Measurements from ENCODE around the gene SYCP2.

The SYCP2 gene

DNA sequence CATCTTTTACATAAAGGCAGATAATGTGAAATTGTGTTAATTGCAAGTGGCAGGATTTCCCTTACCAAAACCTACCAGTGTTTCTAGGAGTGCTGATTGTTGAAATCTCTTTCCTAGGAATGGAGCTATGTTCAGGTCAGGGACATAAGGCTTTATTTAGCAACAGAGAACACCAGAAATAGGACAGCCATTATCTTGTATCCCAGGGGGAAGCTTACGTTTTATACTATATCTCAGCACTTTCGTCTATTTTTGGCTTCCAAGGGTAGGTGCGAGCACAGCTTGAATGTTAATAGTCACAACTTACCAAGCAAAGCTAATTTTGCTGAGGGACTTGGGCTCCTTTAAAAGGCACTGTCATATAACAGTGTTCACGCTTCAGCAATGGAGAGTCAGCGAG is 94.0 kb downstream of the SYCP2 start:
- no peak for DNase-seq (ENCODE audit: insufficient read length, low spot score)
- FAIRE-seq, result no peak

DNA sequence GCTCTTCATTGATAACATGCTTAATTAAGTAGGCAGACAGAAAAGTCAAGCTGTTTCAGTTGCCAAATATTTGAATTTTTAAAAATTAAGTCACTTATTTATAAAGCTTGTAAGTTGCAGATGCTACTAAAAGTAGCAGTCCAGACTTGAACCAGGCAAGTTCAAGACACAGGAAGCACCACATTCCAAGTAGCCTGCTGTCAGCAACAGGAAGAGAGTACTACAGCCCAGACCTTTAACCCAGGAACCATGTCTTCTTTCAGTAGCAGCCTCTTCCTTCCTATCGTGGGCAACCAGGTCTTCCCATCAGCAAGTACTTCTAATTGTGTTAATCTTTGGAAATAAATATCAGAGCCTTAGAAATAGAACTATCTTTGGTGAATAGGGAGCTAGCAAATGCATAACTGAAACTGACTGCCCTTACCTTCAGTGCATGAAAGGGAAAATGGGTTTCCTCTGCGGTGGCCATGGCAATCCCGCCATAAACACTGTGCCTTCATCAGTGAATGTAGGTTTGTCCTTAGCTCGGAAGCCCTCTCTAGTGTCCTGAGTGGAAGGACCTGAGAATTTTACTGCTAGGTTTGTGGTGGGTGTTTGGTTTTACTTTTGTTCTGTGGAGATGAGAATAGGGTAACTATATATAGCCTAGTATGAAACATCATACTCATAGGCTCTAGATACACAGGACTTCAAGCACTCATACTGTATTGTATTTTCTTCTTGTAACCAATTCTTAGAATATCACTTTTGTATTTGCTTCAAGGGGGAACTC is 95.6 kb downstream of the SYCP2 start:
- no peak for FAIRE-seq
- no peak for DNase-seq (ENCODE audit: insufficient read length, low spot score)

DNA sequence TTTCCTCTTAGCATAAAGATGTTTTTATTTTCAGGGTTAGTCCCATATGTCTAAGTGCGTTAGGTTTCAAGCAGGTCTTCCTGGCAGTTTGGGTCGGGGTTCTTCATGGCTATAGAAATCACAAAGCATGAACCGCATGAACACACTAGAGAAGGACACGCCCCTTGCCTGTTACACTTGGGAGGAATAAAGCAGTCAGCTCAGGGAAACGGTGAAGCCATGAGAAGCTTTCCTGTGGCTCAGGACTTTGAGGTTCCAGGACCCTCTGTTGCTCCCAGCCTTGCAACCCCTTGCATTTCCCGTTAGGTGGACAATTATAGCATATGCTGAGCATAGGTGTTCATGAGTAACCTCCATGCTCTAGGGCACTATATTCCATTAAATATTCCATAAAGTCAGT is 96.7 kb downstream of the SYCP2 start:
- FAIRE-seq (no peak), DNase-seq (ENCODE audit: insufficient read length, low spot score) (no peak)

DNA sequence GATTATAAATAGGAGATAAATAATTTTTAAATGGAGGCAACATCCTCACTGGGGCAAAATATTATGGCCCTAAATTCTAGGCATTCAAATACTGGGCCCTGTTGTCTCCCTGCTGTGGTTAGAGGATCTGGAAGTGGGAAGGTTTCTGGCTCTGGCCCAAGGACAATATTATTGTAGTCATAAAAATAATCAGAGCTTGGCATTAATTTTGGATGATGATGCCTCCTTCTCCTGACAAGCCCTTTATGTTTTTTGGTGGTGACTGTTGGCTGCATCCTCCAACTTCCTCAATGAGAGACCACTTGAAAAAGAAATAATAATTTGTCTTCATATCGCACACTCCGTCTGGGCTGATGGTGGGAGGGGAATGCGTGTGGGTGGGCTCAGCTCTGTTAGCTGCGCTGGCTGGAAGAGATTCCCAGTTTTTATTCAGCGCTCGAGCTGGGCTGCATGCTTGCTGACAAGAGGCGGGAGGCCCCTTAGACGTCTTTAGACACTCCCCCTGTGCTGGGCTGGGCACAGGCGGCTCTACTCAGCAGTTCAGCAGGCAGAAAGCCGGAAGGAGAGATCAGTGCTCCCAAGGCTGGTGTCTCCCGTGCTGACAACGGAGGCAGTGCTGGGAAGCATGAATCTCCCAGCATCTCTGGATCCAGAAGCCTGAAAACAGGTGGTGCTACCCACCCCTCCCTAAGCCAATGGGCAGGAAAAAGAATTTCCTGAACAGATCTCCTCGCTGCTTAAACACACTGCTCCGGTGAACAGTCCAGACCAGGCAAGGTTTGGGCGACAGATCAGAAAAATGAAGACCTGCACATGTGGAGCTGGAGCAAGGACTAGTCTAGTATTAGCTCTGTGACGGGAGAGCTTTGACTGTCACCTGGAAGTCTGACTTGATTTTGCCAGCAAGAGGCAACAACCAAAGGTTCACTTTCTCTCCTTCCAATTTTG is 97.7 kb downstream of the SYCP2 start:
- FAIRE-seq, result no peak

DNA sequence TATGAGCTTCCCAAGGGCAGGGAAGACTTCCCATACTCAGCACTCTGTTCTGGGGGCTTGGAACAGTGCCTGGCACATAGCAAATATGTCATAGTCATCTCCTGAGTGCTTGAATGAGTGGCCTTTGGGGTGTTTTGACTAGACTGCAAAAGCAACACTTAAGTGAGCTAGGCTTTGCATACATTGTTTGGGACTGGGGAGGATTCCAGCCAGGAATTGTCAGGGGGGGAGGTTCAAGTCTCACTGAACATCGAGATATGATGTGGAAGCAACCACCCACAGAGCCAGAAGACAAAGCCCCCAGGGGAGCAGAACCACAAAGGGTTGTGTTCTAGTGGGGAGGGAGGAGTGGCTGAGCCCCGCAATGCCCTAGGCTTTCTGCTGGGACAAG is 98.4 kb downstream of the SYCP2 start:
- no peak for DNase-seq (ENCODE audit: insufficient read length, low spot score)
- FAIRE-seq, result no peak

More for the DNA sequence above, 97.7 kb downstream of the SYCP2 start:
- no peak for DNase-seq (ENCODE audit: insufficient read length, low spot score)

DNA sequence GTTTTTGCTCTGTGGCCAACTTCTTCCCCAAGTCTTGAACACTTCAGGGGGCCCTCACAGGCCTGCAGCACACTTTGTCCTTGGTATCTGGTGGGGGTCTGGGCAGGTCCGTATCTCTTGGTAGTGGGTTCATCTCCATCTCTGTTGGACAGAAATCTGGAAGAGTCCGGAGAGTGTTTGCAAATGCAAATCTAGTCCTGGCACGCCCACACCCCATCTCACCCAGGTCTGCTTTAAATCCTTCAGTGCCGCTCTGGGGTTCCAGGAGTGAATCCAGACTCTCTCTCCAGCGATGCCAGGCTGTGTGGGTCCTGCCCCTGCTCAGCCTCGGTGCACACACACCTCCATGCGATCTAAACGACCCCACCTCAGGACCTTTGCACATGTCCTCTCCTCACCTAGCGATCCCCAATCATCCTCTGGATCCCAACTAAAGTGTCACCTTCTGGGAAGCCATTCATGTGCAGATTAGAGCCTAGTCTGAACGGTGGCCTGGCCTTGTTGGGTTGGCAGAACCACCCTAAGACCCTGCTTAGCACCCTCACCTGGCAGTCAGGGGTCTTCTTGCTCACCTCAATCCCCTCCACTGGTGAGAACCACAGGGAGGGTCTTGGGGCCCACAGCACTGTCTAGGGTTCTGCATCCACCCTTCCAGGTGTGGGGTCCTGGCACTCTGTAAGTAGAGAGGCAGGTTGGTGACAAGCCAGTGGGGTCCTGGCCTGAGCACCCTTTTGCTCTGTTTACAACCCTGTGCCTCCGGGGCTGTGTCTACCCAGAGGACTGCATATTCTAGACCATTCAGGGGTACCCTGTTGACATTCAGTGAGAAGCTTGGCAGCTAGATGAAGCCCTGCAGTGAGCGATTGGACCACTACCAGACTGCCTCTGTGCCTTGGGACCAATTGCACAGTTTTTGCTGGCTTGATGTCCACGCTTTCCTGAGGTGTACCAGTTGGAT is 100.8 kb downstream of the SYCP2 start:
- no peak for FAIRE-seq
- DNase-seq (ENCODE audit: insufficient read length, low spot score), result no peak

DNA sequence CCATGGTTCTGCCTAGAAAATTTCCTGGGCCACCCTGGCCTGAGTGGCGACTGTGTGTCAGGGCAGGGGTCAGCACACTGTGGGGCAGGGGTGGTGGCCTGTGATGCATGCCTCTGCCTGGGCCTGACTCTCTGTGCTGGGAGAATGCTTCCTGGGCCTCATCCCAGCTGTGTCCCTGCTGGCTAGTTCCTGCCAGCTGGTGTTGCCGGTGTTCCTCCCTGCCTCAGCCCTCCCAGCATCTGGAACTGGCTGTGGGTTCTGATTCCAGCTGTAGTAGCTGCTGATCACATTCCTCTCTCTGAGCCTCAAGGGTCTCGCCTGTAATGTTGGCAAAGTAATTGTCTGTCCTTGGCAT is 101.5 kb downstream of the SYCP2 start:
- no peak for FAIRE-seq
- DNase-seq (ENCODE audit: insufficient read length, low spot score), result no peak

DNA sequence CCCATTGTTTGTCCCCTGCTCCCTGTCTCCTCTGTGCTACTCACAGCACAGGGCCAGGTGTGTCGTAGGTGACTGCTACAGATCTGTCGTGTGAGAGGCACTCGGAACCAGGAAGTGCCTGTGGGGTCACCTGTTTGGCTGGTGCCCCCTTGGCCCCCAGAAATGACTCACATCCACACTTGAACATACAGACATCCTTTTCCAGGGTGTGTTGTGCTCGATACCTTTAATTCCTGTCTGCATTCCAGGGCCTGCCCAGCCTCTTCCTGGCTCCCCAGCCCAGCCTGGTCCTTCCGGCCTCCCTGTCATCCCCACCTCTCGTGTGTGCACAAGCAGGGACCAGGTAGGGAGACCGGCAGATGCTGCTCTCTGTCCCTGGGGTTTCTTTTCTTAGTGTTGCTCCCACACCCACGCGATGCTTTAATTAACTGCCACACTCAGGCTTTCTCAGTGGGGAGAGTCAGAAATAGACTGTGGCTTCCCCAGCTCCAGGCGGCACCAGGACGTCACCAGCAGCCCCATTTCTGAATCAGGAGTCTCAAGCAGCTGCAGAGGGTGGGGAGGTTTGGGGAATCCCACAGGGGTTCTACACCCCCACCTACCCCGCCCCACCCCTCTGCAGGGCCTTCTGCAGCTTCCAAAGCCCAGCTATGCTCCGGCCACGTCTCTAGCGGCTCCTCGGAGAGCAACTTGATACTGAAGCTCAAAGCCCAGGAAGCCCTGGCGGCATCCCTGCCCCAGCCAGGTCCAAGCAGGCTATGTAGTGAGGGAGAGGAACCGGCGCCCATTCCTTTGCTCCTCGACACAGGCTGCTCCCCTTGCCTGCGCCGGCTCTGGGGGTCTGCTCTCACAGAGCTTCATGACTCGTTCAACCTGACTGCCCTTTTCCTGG is 102.2 kb downstream of the SYCP2 start:
- FAIRE-seq (no peak), DNase-seq (ENCODE audit: insufficient read length, low spot score) (no peak)

DNA sequence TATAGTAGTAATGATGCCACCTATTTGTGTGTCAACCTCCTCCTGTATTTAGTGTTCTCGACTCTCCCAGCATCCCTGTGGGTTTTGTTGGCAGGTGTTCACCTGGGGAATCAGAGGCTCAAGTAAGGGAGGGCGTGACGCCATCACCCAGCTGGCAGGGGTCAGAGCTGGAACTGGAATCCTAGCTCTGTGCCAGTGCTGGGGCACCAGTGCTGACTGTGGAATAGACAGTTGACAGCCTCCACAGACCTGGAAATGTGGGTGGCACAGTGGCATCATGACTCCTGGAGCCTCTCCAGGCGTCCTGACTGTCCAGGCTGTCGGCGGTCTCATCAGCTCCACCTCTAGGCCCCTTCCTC is 102.8 kb downstream of the SYCP2 start:
- DNase-seq (ENCODE audit: insufficient read length, low spot score) (no peak), FAIRE-seq (no peak)

DNA sequence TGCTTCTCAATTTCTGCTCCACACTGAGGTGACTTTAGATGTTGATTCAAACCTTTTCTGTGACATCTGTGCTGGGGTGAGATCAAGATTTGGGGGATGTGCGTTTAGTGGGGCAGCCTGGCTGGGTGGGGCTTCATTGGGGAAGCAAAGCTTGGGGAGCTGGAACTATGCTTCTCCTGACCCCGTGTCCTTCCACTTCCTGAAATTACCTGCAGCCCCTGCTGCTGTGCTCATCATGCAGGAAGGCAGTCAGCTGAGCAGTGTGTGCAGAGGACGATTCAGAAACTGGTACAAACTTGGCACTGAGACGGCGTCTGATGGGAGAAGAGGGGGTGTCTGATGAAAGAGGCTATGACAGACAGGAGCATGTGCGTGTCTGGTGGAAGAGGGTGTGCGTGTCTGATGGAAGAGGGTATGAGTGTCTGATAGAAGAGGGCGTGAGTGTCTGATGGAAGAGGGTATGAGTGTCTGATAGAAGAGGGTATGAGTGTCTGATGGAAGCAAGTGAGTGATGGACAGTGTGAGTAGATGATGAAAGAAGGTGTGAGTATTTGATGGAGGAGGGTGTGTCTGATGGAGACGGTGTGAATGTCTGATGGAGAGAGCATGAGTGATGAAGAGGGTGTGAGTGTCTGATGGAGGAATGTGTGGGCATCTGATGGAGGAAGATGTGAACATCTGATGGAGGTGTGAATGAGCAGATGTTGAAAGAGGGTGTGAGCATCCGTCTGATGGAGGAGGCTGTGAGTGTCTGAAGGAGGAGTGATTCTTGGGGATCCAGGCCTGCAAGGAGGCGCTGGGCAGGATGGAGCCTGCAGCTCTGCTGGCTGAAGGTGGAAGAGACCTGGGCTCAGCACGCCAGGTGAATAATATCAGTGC is 103.4 kb downstream of the SYCP2 start:
- FAIRE-seq (no peak), DNase-seq (ENCODE audit: insufficient read length, low spot score) (no peak)

DNA sequence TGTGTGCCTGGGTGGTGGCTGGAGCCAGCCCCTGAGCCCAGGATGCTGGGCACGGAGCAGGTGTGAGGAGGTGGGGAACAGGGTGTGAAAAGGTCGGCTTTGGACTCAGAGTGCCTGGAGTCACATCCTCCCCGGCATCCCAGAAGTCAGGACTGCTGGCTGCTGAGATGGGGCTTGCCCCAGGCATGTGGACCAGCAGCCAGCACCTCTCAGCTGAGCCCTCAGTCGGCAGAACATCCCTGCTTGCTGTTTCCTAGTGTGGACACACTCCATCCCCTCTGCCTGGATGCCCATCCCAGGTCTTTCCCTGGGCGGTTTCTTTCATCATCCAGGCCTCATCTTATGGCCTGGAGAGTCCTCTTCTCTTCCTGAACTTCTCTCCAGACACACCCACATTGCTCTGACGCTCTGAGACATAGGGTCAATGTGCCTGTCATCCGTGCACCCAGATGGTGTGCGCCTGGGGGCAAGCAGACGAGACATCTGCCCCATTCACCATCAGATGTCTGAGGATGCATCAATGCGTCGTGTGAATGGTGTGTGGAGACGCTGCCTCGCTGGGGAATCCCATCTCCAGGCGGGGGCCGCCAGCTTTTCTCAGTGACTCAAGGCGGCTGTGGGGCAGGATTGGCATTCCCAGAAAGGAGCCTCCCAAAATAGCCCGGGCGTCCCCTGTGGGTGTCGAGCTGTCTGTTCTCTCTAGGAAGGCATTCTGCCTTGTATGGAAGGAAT is 104.2 kb downstream of the SYCP2 start:
- no peak for FAIRE-seq
- DNase-seq (ENCODE audit: insufficient read length, low spot score), result no peak

DNA sequence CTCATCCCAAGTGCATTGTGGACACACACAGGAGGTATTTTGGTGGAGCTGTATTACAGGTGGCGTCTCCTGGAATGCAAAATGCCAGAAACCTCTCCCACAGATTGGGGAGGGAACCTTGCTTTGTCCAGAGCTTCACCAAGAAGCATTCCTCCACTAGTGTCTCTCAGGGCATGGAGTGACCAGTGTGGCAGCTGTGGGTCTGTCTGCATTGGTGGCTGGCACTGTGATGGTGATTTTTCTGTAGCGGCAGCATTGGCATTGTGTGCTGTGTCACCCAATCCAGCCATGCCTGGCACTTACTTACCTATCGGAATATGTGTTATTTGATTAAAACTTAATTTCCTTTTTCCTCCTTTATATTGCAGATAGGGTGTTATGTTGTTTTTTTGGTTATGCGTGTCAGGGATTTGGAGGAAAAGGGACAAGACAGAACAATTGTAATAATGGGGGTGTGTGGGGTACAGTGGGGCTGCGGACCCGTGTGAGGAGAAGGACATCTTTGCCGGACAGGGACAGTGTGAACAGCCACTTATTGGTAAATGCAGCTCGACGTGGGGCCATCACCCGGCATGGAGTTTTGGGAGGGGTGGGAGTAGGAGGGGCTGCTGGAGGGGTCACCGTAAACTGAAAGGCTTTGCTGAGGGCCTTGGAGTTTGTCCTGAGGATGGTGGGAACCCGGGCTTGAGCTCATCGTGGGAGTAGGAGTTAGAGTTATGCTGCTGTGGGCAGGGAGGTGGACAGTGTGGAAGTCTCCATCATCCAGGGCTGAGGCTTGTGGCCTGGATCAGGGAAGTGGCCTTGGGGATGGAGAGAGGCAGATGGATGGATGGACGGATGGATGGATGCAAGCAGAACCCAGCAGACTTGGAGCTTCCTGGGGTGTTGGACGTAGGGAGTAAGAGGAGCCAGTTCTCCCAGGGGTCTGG is 105.0 kb downstream of the SYCP2 start:
- FAIRE-seq (no peak), DNase-seq (ENCODE audit: insufficient read length, low spot score) (no peak)

DNA sequence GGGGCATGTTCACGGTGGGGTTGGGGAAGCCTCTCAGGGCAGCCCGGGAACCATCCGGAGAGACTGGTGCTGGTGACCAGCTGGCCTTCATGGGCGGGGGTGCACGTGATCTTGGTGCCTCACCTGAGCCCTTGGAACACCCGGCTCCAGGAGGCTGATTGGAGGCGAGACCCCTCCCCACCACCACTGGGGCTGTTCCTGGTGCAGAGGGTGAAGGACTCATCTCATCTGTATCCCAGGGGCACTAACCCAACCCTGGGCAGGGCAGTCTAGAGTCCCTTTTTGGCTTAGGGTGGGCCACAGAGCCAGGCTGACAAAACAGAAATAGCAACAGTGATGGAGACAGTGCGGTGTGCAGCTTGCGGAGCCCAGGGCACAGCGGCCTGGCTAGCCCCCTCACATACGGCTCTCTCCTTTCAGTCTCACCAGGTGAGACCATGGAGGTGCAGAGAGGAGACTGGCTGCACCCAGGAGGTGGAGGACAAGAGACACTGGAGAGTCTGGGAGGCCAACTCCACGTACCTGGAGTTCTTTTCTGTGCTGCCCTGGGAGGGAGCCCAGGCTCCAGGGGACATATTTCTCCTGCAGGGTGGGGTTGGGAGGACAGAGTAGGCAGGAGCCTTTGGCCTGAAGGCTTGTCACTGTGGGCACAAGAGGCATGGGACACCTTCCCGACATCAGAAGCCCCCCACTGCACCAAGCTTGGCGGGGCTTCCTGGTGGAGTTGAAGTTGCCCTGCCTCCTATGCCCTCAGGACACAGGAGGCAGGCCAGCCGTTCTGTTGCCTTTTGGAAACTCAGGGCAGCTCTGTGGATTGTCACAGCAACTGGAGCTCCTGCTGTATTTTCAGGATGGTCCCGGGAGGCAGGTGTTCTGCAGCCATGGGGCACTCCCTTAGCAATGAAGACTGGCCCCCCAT is 106.0 kb downstream of the SYCP2 start:
- FAIRE-seq, result no peak
- no peak for DNase-seq (ENCODE audit: insufficient read length, low spot score)

DNA sequence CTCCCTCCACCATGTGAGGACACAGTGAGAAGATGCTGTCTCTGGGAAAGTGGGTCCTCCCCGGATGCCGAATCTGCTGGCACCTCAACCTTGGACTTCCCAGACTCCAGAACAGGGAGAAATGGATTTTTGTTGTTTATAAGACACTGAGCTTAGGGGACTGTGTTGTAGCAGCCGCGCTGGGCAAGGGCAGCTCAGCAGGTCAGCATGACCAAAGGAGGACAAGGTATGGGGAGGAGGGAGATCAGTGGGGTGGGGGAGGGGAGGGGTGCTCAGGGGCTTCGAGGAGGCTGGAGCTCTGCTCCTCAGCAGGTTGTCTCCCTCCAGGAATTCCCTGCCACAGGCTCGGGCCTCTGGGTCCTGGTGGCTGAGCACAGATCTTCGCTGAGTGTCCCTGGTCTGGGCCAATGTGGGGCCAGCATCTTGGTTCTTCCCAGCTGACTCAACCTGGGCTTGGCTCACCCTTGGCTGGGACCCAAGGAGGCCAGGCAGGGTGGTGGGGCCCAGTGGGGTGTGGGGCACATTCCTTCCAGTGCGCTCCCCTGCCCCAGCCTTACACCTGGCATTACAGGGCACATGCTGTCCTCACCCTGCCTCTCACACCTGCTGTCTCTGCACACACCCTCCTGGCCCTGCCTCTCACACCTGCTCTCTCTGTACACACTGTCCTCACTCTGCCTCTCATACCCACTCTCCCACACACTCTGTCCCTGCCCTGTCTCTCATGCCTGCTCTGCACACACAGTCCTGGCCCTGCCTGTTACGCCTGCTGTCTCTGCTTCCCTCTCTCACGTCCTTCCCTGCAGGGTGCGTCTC is 107.3 kb downstream of the SYCP2 start:
- DNase-seq (ENCODE audit: insufficient read length, low spot score), result no peak
- FAIRE-seq, result no peak

DNA sequence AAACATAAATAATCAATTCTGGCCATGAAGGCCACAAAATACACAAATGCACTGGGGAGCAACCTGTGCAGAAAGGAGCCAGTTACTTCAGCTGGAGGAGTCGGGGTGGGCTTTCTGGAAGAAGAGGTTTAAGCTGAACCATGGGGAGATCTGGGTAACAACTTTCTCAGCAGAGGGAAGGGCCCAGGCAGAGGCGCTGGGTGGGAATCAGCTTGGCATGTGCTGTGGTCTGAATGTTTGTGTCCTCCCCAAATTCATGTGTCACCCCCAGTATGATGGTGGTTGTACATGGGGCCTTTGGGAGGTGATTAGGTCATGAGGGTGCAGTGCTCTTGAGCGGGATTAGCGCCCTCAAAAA is 107.9 kb downstream of the SYCP2 start:
- no peak for FAIRE-seq
- DNase-seq (ENCODE audit: insufficient read length, low spot score), result no peak
